OCI-LY3 (cell line): ENCODE measurements around the gene KLHL29.

Source experiments
- H2AFZ ChIP-seq: fragments of 200-600, 300-600 bp; shearing (Covaris generic); 2 replicates; pipeline ENCODE4 v1.6.0; 2014; ENCODE audit warnings: antibody characterized with exemption, low read depth, low read length
- H3K27ac ChIP-seq: fragments of 200-600, 300-600 bp; sonication (generic); 2 replicates; pipeline ENCODE4 v1.5.1; 2014; ENCODE audit warnings: mild to moderate bottlenecking, low read length, moderate library complexity, mixed read lengths
- H3K27me3 ChIP-seq: fragments of 200-600, 300-600 bp; sonication (generic); 2 replicates; pipeline ENCODE4 v1.6.1; 2014; ENCODE audit warnings: low read depth, low read length, mixed read lengths
- H3K36me3 ChIP-seq: fragments of 200-600, 300-600 bp; sonication (generic); replicated peaks from 2 replicates; pipeline ENCODE3; 2014; ENCODE audit warnings: low read depth, low read length, mixed read lengths
- H3K4me1 ChIP-seq: fragments of 300-600, 200-600 bp; sonication (generic); 2 replicates; pipeline ENCODE4 v1.6.1; 2014; ENCODE audit warnings: low read length, mixed read lengths
- H3K4me2 ChIP-seq: fragments of 200-600, 300-600 bp; sonication (generic); 2 replicates; pipeline ENCODE4 v1.6.1; 2014; ENCODE audit warnings: low read length, mixed read lengths
- H3K4me3 ChIP-seq: fragments of 300-600, 200-600 bp; sonication (generic); 2 replicates; pipeline ENCODE4 v1.5.1; 2014; ENCODE audit warnings: antibody characterized with exemption, mild to moderate bottlenecking, low read length, moderate library complexity
- H3K79me2 ChIP-seq: fragments of 300-600, 200-600 bp; shearing (Covaris generic); 2 replicates; pipeline ENCODE4 v1.6.1; 2014; ENCODE audit warnings: mild to moderate bottlenecking, low read length, mixed read lengths
- H3K9ac ChIP-seq: fragments of 300-600, 200-600 bp; shearing (Covaris generic); 2 replicates; pipeline ENCODE4 v1.6.0; 2014; ENCODE audit warnings: mild to moderate bottlenecking, low read length, moderate library complexity
- H3K9me3 ChIP-seq: fragments of 200-600, 300-600 bp; shearing (Covaris generic); 2 replicates; pipeline ENCODE4 v1.6.1; 2014; ENCODE audit warnings: low read length, mixed read lengths; ENCODE audit not compliant: insufficient read depth
- H4K20me1 ChIP-seq: fragments of 200-600, 300-600 bp; sonication (generic); 2 replicates; pipeline ENCODE4 v1.6.1; 2016; ENCODE audit warnings: low read length, mixed read lengths; ENCODE audit not compliant: insufficient read depth
- EZH2phosphoT487 ChIP-seq: fragments of 200-600 bp; shearing (Covaris generic); IDR thresholded peaks from 2 replicates; pipeline ENCODE4 v1.6.1; 2018; ENCODE audit warnings: antibody characterized with exemption, mixed run types, low read depth
- TF ChIP-seq, protein P1 (sequence below): fragments of 200-600, 300-600 bp; sonication (generic); IDR thresholded peaks from 2 replicates; pipeline ENCODE4 v1.5.1; 2014; ENCODE audit warnings: antibody characterized with exemption, low read length, low read depth

The KLHL29 gene

GRCh38 chr2:23642516-23642915, 257.5 kb downstream of the KLHL29 start:
- no peak overlapping the region for H2AFZ ChIP-seq
- no peak overlapping the region for H3K4me2 ChIP-seq
- no peaks in the 10 kb centered on the region for H3K4me1 ChIP-seq
- TF ChIP-seq EZH2phosphoT487, result no peak
- TF ChIP-seq, protein P1, sequence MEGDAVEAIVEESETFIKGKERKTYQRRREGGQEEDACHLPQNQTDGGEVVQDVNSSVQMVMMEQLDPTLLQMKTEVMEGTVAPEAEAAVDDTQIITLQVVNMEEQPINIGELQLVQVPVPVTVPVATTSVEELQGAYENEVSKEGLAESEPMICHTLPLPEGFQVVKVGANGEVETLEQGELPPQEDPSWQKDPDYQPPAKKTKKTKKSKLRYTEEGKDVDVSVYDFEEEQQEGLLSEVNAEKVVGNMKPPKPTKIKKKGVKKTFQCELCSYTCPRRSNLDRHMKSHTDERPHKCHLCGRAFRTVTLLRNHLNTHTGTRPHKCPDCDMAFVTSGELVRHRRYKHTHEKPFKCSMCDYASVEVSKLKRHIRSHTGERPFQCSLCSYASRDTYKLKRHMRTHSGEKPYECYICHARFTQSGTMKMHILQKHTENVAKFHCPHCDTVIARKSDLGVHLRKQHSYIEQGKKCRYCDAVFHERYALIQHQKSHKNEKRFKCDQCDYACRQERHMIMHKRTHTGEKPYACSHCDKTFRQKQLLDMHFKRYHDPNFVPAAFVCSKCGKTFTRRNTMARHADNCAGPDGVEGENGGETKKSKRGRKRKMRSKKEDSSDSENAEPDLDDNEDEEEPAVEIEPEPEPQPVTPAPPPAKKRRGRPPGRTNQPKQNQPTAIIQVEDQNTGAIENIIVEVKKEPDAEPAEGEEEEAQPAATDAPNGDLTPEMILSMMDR, result no peak
- no peaks in the 10 kb centered on the region for H3K27me3 ChIP-seq
- no peak overlapping the region for H3K27ac ChIP-seq
- no peak overlapping the region for H3K4me3 ChIP-seq
- H3K9me3 ChIP-seq, result no peaks in the 10 kb centered on the region
- no peaks in the 10 kb centered on the region for H4K20me1 ChIP-seq
- H3K36me3 ChIP-seq, result no peaks in the 10 kb centered on the region
- H3K9ac ChIP-seq, result no peak overlapping the region
- no peaks in the 10 kb centered on the region for H3K79me2 ChIP-seq

DNA sequence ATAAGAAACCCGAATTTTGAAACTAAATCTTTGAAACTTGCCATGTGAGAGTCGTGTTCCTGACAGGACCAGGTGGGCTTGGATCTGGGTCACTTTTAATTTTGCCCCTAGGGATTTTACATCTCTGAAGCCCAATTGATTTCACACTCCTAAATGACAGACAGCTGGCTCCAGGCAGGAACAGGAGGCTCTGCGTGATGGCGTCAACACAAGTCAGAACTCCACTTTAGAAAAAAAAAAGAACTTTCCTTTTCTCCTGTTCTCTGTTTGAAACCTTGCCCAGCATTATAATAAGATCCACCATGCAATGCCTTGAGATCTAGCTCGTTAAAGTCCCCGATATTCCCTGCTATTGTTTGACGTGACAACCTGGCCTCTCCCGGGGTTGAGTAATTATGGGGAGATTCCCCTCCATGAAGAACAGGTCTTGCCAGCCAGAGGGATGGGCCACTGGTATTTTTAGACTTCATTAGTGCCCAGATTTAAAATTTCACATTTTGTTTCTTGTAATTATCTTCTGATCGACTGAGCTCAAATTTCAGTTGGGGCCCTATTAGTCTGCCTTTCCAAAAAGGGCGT, 260.3 kb downstream of the KLHL29 start:
- no peak overlapping the region for H3K4me2 ChIP-seq

GRCh38 chr2:23647563-23647962, 262.6 kb downstream of the KLHL29 start:
- H3K4me3 ChIP-seq, result no peak overlapping the region
- no peaks in the 10 kb centered on the region for H3K79me2 ChIP-seq
- no peak overlapping the region for H3K27ac ChIP-seq
- no peak overlapping the region for H3K9ac ChIP-seq
- H3K36me3 ChIP-seq, result no peaks in the 10 kb centered on the region
- H3K9me3 ChIP-seq, result no peaks in the 10 kb centered on the region
- no peaks in the 10 kb centered on the region for H4K20me1 ChIP-seq
- H3K4me2 ChIP-seq, result no peak overlapping the region
- TF ChIP-seq, protein P1, result no peak
- no peak for TF ChIP-seq EZH2phosphoT487
- H3K27me3 ChIP-seq, result no peaks in the 10 kb centered on the region
- H2AFZ ChIP-seq, result no peak overlapping the region
- H3K4me1 ChIP-seq, result no peaks in the 10 kb centered on the region

More for the DNA sequence above, 260.3 kb downstream of the KLHL29 start:
- Histone ChIP-seq H3K9ac (no peak overlapping the region), H3K4me3 (no peak overlapping the region), H3K9me3 (no peaks in the 10 kb centered on the region), H4K20me1 (no peaks in the 10 kb centered on the region), H3K27me3 (no peaks in the 10 kb centered on the region), H2AFZ (no peak overlapping the region), H3K4me1 (no peaks in the 10 kb centered on the region), H3K27ac (no peak overlapping the region), H3K36me3 (no peaks in the 10 kb centered on the region), H3K79me2 (no peaks in the 10 kb centered on the region)
- TF ChIP-seq, protein P1, result no peak
- TF ChIP-seq EZH2phosphoT487, result no peak

- H3K27me3 ChIP-seq, result no peaks in the 10 kb centered on the region
- no peak overlapping the region for H3K27ac ChIP-seq
- no peak overlapping the region for H3K4me2 ChIP-seq
- no peaks in the 10 kb centered on the region for H3K9me3 ChIP-seq
- TF ChIP-seq, protein P1, result no peak
- no peak for TF ChIP-seq EZH2phosphoT487
- no peak overlapping the region for H3K4me3 ChIP-seq
- no peaks in the 10 kb centered on the region for H4K20me1 ChIP-seq
- no peak overlapping the region for H3K9ac ChIP-seq
- no peaks in the 10 kb centered on the region for H3K79me2 ChIP-seq
- no peaks in the 10 kb centered on the region for H3K4me1 ChIP-seq
- no peaks in the 10 kb centered on the region for H3K36me3 ChIP-seq
- no peak overlapping the region for H2AFZ ChIP-seq
These were observed 264.3 kb downstream of the KLHL29 start for GRCh38 chr2:23649303-23649702.
